ENCODE measurements around the gene PLEKHM3. TPM values are rescaled to one million over a fixed set of nuclear protein-coding genes. Genes with fewer than 3 reads are reported as not detected.

PLEKHM3 gene, protein sequence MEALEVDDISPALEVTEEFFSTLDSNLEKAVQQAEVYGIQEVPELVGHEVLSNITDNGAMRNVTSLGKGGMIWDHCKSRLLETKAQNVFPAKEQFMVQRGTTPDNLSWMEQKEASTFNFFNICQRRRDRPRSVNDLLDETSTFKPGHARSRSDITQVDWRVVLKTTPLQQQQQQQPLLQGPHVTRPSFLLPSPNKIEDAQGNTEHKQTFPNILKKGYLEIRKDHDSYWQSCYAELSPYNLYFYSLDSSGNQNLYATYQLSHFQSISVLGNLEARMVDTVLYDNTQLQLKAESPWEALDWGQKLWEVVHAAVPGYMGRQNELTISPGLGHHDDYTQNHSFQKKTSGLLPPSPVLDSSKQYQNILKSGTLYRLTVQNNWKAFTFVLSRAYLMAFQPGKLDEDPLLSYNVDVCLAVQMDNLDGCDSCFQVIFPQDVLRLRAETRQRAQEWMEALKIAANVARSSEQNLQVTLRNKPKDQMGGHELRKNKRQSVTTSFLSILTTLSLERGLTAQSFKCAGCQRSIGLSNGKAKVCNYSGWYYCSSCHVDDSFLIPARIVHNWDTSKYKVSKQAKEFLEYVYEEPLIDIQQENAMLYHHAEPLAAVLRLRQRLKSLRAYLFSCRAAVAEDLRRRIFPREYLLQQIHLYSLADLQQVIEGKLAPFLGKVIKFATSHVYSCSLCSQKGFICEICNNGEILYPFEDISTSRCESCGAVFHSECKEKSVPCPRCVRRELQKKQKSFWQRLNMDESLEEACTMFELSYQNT
- total RNA-seq: 42.9 TPM

DNA sequence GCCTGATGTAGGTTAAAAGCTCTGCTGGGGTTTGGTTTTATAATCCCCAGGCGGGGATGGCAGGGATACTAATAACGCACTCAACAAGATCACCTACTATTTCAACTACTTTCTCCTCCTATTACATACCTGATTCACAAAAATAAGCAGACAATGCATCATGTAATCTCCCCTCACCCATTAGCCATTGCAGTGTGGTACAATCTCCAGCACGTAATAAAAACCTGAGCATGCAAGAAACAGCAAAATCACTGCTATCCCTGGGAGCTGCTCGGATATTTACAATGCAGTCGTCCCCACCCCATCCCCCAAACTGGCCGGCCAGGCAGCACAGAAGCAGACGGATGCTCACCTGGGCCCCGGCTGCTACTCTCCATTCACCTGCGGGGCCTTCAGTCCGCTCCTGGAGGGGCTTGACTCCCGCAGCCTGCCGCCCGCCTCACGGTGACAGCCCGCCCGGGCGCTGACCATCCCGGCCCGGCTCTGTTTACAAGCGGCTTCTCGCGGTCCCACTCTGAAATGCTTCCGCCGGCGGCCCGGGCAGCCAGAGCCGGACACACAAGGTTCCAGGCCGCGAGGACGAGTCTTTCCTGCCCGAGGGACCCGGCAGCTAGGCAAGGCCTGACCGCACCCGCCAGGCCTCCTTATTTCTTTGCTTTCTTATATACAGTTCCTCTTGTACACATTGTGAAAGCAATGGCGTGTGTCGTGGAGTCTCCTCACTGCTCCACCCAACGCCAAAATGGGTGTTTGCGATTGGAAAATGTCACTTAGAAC lies at the start of gene PLEKHM3:
TSS of gene PLEKHM3 (minus strand) at position 491 of the 777 bp plus-strand sequence. CDS start 23,888 bp downstream, outside the sequence.

Small RNA genes within 50 kb of the gene (small RNA-seq; reads per million reads assigned to genes)
- gene RNA5SP116: not detected
- gene RNU6-360P: not detected

Other genes with a start within 250 kb of the PLEKHM3 start
- 3.7 TPM for gene CRYGD, start 99.0 kb upstream of the PLEKHM3 start, total RNA-seq
- not detected for gene CRYGC, start 104.3 kb upstream of the PLEKHM3 start, total RNA-seq
- not detected for gene CRYGB, start 120.6 kb upstream of the PLEKHM3 start, total RNA-seq
- gene CRYGA, start 138.1 kb upstream of the PLEKHM3 start, total RNA-seq: not detected
- gene C2orf80, start 164.5 kb upstream of the PLEKHM3 start, total RNA-seq: 38.1 TPM
- gene IDH1, start 229.5 kb upstream of the PLEKHM3 start, total RNA-seq: 206 TPM
- 53.1 TPM for gene PIKFYVE, start 240.7 kb upstream of the PLEKHM3 start, total RNA-seq

All from diencephalon (tissue), 1 donor.